Measurements from ENCODE around the gene RBBP8.

RBBP8 gene

GRCh38 chr18:23058746-23059415 lies 125.8 kb downstream of the RBBP8 start:
- in situ Hi-C loops (cut with HindIII; ENCODE audit: low sequenced_read_pairs): no loop called here

GRCh38 chr18:23059541-23060465 lies 126.7 kb downstream of the RBBP8 start:
- in situ Hi-C loops (cut with HindIII; ENCODE audit: low sequenced_read_pairs): no loop called here

- in situ Hi-C loops (cut with HindIII; ENCODE audit: low sequenced_read_pairs): no loop called here
These were observed 128.9 kb downstream of the RBBP8 start for GRCh38 chr18:23062011-23062410.

- in situ Hi-C loops (cut with HindIII; ENCODE audit: low sequenced_read_pairs): no loop called here
These were observed 130.4 kb downstream of the RBBP8 start for GRCh38 chr18:23063502-23063901.

- in situ Hi-C loops (cut with HindIII; ENCODE audit: low sequenced_read_pairs): no loop called here
These were observed 132.2 kb downstream of the RBBP8 start for GRCh38 chr18:23065234-23065806.

GRCh38 chr18:23066060-23066459 lies 132.9 kb downstream of the RBBP8 start:
- in situ Hi-C loops (cut with HindIII; ENCODE audit: low sequenced_read_pairs): no loop called here

GRCh38 chr18:23066504-23067039 lies 133.4 kb downstream of the RBBP8 start:
- in situ Hi-C loops (cut with HindIII; ENCODE audit: low sequenced_read_pairs): no loop called here

GRCh38 chr18:23067236-23067635 lies 134.1 kb downstream of the RBBP8 start:
- in situ Hi-C loops (cut with HindIII; ENCODE audit: low sequenced_read_pairs): no loop called here

- in situ Hi-C loops (cut with HindIII; ENCODE audit: low sequenced_read_pairs): no loop called here
These were observed 134.9 kb downstream of the RBBP8 start for GRCh38 chr18:23068011-23068410.

GRCh38 chr18:23068570-23069310 lies 135.6 kb downstream of the RBBP8 start:
- in situ Hi-C loops (cut with HindIII; ENCODE audit: low sequenced_read_pairs): no loop called here

GRCh38 chr18:23069481-23069880 lies 136.4 kb downstream of the RBBP8 start:
- in situ Hi-C loops (cut with HindIII; ENCODE audit: low sequenced_read_pairs): no loop called here

GRCh38 chr18:23069898-23070297 lies 136.8 kb downstream of the RBBP8 start:
- in situ Hi-C loops (cut with HindIII; ENCODE audit: low sequenced_read_pairs): no loop called here

- in situ Hi-C loops (cut with HindIII; ENCODE audit: low sequenced_read_pairs): no loop called here
These were observed 138.2 kb downstream of the RBBP8 start for GRCh38 chr18:23071285-23071684.

- in situ Hi-C loops (cut with HindIII; ENCODE audit: low sequenced_read_pairs): no loop called here
These were observed 139.0 kb downstream of the RBBP8 start for GRCh38 chr18:23072079-23072478.

- in situ Hi-C loops (cut with HindIII; ENCODE audit: low sequenced_read_pairs): no loop called here
These were observed 141.0 kb downstream of the RBBP8 start for GRCh38 chr18:23073996-23074606.

All from DLD1 (cell line).